Measurements from ENCODE around the gene STARD13.

The STARD13 gene

GRCh38 chr13:33100886-33101285 lies 184.7 kb downstream of the STARD13 start:
- peaks cover 8% of the 10 kb centered on the region for H3K4me1 Mint-ChIP-seq
- peaks cover 6% of the 10 kb centered on the region for H3K9me3 Mint-ChIP-seq
- no peak overlapping the region for H3K27ac Mint-ChIP-seq
- no peak overlapping the region for H3K4me3 Mint-ChIP-seq
- no peak for ATAC-seq
- H3K36me3 Mint-ChIP-seq, result no peaks in the 10 kb centered on the region
- H3K27me3 Mint-ChIP-seq, result peaks cover 6% of the 10 kb centered on the region

GRCh38 chr13:33099860-33100259 lies 185.7 kb downstream of the STARD13 start:
- H3K27me3 Mint-ChIP-seq, result no peaks in the 10 kb centered on the region

GRCh38 chr13:33096886-33097605 lies 188.5 kb downstream of the STARD13 start:
- ATAC-seq, result no peak
- peaks cover 6% of the 10 kb centered on the region for H3K9me3 Mint-ChIP-seq
- no peaks in the 10 kb centered on the region for H3K36me3 Mint-ChIP-seq
- H3K4me3 Mint-ChIP-seq, result no peak overlapping the region
- no peaks in the 10 kb centered on the region for H3K4me1 Mint-ChIP-seq
- peaks cover 17% of the 10 kb centered on the region for H3K27me3 Mint-ChIP-seq
- H3K27ac Mint-ChIP-seq, result no peak overlapping the region

More at GRCh38 chr13:33099860-33100259, 185.7 kb downstream of the STARD13 start:
- H3K27ac Mint-ChIP-seq, result no peak overlapping the region
- H3K36me3 Mint-ChIP-seq, result no peaks in the 10 kb centered on the region
- H3K4me1 Mint-ChIP-seq, result no peaks in the 10 kb centered on the region
- no peak overlapping the region for H3K4me3 Mint-ChIP-seq
- ATAC-seq, result no peak
- peaks cover 6% of the 10 kb centered on the region for H3K9me3 Mint-ChIP-seq

- H3K27ac Mint-ChIP-seq, result no peak overlapping the region
- peaks cover 35% of the 10 kb centered on the region for H3K27me3 Mint-ChIP-seq
- no peak for ATAC-seq
- no peaks in the 10 kb centered on the region for H3K9me3 Mint-ChIP-seq
- no peaks in the 10 kb centered on the region for H3K36me3 Mint-ChIP-seq
- H3K4me1 Mint-ChIP-seq, result no peaks in the 10 kb centered on the region
- H3K4me3 Mint-ChIP-seq, result no peak overlapping the region
Measured at GRCh38 chr13:33092073-33092987, 193.2 kb downstream of the STARD13 start.

GRCh38 chr13:33091415-33091774 lies 194.2 kb downstream of the STARD13 start:
- no peaks in the 10 kb centered on the region for H3K4me1 Mint-ChIP-seq
- no peaks in the 10 kb centered on the region for H3K36me3 Mint-ChIP-seq
- no peak overlapping the region for H3K27ac Mint-ChIP-seq
- no peak overlapping the region for H3K4me3 Mint-ChIP-seq
- no peaks in the 10 kb centered on the region for H3K9me3 Mint-ChIP-seq
- H3K27me3 Mint-ChIP-seq, result peaks cover 44% of the 10 kb centered on the region
- ATAC-seq, result no peak

GRCh38 chr13:33090755-33091414 lies 194.7 kb downstream of the STARD13 start:
- ATAC-seq, result no peak
- Mint-ChIP-seq H3K27me3 (peaks cover 47% of the 10 kb centered on the region), H3K36me3 (no peaks in the 10 kb centered on the region), H3K4me3 (no peak overlapping the region), H3K9me3 (no peaks in the 10 kb centered on the region), H3K4me1 (no peaks in the 10 kb centered on the region), H3K27ac (no peak overlapping the region)

GRCh38 chr13:33089311-33089710 lies 196.2 kb downstream of the STARD13 start:
- H3K4me1 Mint-ChIP-seq, result no peaks in the 10 kb centered on the region
- ATAC-seq, result no peak
- H3K4me3 Mint-ChIP-seq, result no peak overlapping the region
- no peaks in the 10 kb centered on the region for H3K36me3 Mint-ChIP-seq
- H3K27me3 Mint-ChIP-seq, result peaks cover 53% of the 10 kb centered on the region
- H3K9me3 Mint-ChIP-seq, result peaks cover 3% of the 10 kb centered on the region
- no peak overlapping the region for H3K27ac Mint-ChIP-seq

GRCh38 chr13:33087790-33088189 lies 197.8 kb downstream of the STARD13 start:
- H3K4me1 Mint-ChIP-seq, result no peaks in the 10 kb centered on the region
- no peak for ATAC-seq
- H3K4me3 Mint-ChIP-seq, result no peak overlapping the region

GRCh38 chr13:33087091-33087490 lies 198.5 kb downstream of the STARD13 start:
- ATAC-seq, result no peak
- no peaks in the 10 kb centered on the region for H3K4me1 Mint-ChIP-seq

More at GRCh38 chr13:33087790-33088189, 197.8 kb downstream of the STARD13 start:
- H3K9me3 Mint-ChIP-seq, result peaks cover 3% of the 10 kb centered on the region
- H3K27me3 Mint-ChIP-seq, result peaks cover 46% of the 10 kb centered on the region
- H3K27ac Mint-ChIP-seq, result no peak overlapping the region
- H3K36me3 Mint-ChIP-seq, result no peaks in the 10 kb centered on the region

GRCh38 chr13:33083054-33083453 lies 202.5 kb downstream of the STARD13 start:
- no peak for ATAC-seq
- Mint-ChIP-seq H3K27ac (no peak overlapping the region), H3K36me3 (no peaks in the 10 kb centered on the region), H3K4me1 (peaks cover 9% of the 10 kb centered on the region), H3K27me3 (peaks cover 52% of the 10 kb centered on the region), H3K9me3 (peaks cover 3% of the 10 kb centered on the region), H3K4me3 (no peak overlapping the region)

More at GRCh38 chr13:33087091-33087490, 198.5 kb downstream of the STARD13 start:
- no peak overlapping the region for H3K27ac Mint-ChIP-seq
- peaks cover 39% of the 10 kb centered on the region for H3K27me3 Mint-ChIP-seq
- no peaks in the 10 kb centered on the region for H3K36me3 Mint-ChIP-seq
- no peak overlapping the region for H3K4me3 Mint-ChIP-seq
- peaks cover 3% of the 10 kb centered on the region for H3K9me3 Mint-ChIP-seq

GRCh38 chr13:33081666-33082065 lies 203.9 kb downstream of the STARD13 start:
- Mint-ChIP-seq H3K4me1 (peaks cover 9% of the 10 kb centered on the region), H3K4me3 (no peak overlapping the region)
- ATAC-seq, result no peak

GRCh38 chr13:33080972-33081590 lies 204.5 kb downstream of the STARD13 start:
- H3K4me1 Mint-ChIP-seq, result peaks cover 9% of the 10 kb centered on the region

More at GRCh38 chr13:33081666-33082065, 203.9 kb downstream of the STARD13 start:
- Mint-ChIP-seq H3K9me3 (peaks cover 3% of the 10 kb centered on the region), H3K27me3 (peaks cover 42% of the 10 kb centered on the region), H3K36me3 (no peaks in the 10 kb centered on the region), H3K27ac (no peak overlapping the region)

GRCh38 chr13:33079960-33080359 lies 205.6 kb downstream of the STARD13 start:
- Mint-ChIP-seq H3K36me3 (no peaks in the 10 kb centered on the region), H3K27me3 (peaks cover 38% of the 10 kb centered on the region), H3K9me3 (peaks cover 2% of the 10 kb centered on the region), H3K27ac (no peak overlapping the region), H3K4me1 (peaks cover 9% of the 10 kb centered on the region), H3K4me3 (no peak overlapping the region)
- ATAC-seq, result no peak

More at GRCh38 chr13:33080972-33081590, 204.5 kb downstream of the STARD13 start:
- Mint-ChIP-seq H3K27ac (no peak overlapping the region), H3K36me3 (no peaks in the 10 kb centered on the region), H3K4me3 (no peak overlapping the region), H3K9me3 (peaks cover 3% of the 10 kb centered on the region), H3K27me3 (peaks cover 42% of the 10 kb centered on the region)
- no peak for ATAC-seq

- H3K9me3 Mint-ChIP-seq, result no peaks in the 10 kb centered on the region
- H3K27ac Mint-ChIP-seq, result no peak overlapping the region
- H3K4me3 Mint-ChIP-seq, result no peak overlapping the region
- peaks cover 9% of the 10 kb centered on the region for H3K4me1 Mint-ChIP-seq
- H3K27me3 Mint-ChIP-seq, result peaks cover 33% of the 10 kb centered on the region
- no peaks in the 10 kb centered on the region for H3K36me3 Mint-ChIP-seq
- no peak for ATAC-seq
Measured at GRCh38 chr13:33078263-33078662, 207.3 kb downstream of the STARD13 start.
